Activated CD8-positive, alpha-beta memory T cell treated with anti-CD3 and anti-CD28 coated beads, Interleukin-2, amount 50 U/mL, for 1 hour (primary cell): Measurements from ENCODE around the gene CACNB2.
"Not testable (repeated sequence)": the region's sequence is repeated elsewhere in the genome, so short reads cannot be mapped to it uniquely, and the experiment has no call there.

Source experiments
- DNase-seq: peaks from one replicate; pipeline ENCODE4 v3.0.0-alpha.2; 2020; ENCODE audit errors: extremely low read depth

CACNB2 gene

GRCh38 chr10:18144928-18145327 lies 4.7 kb downstream of the CACNB2 start:
- DNase-seq: no peak

DNA sequence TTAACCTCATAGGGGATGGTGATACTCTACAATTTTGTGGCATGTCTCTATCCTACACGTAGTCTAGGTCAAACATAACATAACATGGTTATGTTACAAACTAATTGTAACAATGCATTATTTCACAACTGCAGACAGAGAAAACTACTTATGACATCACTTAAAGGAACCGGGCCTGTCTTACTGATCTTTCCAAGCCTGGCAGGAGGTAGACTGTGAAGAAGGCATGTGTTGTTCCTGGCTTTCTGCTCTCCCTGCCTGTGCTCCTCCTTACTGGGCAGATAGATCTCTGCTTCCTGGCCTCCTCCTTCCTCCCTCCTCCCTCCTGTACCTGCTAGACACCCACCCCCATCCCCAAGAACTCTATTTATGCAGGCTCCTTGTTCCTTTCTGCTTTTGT lies 5.4 kb downstream of the CACNB2 start:
- no peak for DNase-seq

DNA sequence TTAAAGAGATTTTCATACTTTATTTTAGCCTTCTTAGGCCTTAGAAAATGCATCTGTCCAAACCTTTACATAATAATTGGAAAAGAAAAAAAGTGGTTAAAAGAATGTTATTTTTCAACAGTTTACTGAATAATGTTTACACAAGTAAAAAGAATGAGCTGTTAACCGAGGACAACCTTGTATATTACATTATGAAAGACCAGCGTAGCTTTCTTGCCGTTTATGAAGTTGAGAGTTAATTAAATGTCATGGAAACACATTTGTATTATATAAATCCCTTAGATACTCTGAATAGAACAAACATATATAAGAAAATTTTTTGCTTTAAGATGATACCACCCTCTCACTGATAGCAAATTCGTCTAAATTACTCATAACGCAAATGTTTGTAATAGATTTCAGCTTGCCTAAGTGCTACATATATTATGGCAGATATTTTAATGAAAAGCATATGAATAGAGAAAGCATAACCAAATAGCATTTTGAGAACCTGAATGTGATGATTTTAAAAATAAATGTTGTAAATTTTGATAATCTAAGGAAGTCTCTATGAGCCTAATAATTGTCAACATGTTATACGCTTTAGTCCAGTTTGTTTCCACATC lies 9.1 kb downstream of the CACNB2 start:
- no peak for DNase-seq

DNA sequence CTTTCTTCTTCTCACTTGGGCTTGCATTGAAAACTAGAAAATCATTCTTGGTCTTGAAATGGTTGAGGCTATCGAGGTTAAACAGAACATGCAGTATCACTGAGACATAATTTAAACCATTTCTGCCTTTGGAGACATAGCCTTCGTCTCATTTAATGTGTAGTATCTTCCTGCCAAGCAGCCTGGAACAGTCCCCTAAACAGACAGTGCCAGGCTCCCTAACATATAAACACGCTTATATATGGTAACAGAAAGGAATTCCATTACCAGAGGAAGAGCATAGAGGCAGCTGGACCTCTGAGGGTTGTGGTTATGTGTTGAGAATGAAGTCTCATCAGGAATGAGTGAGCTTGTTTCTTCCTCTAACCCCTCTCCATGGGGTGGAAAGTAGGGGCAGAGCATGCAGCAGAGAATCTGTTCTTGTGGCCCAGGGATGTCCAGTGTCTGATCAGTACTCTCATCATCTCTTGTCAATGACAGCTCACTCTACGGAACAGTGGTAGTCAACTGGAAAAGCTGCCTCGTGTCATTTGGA lies 11.2 kb downstream of the CACNB2 start:
- no peak for DNase-seq

DNA sequence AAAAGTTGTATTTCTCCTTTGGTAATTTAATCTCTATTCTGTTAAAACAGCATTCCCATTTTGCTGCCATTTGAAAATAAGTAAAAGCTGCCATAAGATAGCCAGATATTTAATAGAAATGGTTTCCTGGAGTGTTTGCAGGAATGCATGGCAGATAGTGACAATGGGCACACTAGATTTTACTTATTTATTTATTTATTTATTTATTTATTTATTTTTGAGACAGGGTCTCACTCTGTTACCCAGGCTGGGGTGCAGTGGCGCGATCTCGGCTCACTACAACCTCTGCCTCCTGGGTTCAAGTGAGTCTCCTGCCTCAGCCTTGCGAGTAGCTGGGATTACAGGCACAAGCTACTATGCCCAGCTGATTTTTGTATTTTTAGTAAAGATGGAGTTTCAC lies 13.2 kb downstream of the CACNB2 start:
- not testable (repeated sequence) for DNase-seq

- no peak for DNase-seq
These were observed 15.1 kb downstream of the CACNB2 start for GRCh38 chr10:18155321-18155720.

- DNase-seq: not testable (repeated sequence)
These were observed 16.6 kb downstream of the CACNB2 start for GRCh38 chr10:18156797-18157196.

GRCh38 chr10:18157881-18158280 lies 17.7 kb downstream of the CACNB2 start:
- no peak for DNase-seq

- DNase-seq: no peak
These were observed 18.6 kb downstream of the CACNB2 start for GRCh38 chr10:18158773-18159265.

- no peak for DNase-seq
These were observed 19.3 kb downstream of the CACNB2 start for GRCh38 chr10:18159557-18159956.

- DNase-seq: no peak
These were observed 21.9 kb downstream of the CACNB2 start for GRCh38 chr10:18162021-18162627.

- no peak for DNase-seq
These were observed 23.9 kb downstream of the CACNB2 start for GRCh38 chr10:18164093-18164492.

- DNase-seq: no peak
These were observed 24.6 kb downstream of the CACNB2 start for GRCh38 chr10:18164748-18165361.

- no peak for DNase-seq
These were observed 38.7 kb downstream of the CACNB2 start for GRCh38 chr10:18178854-18179483.

GRCh38 chr10:18179891-18180290 lies 39.7 kb downstream of the CACNB2 start:
- no peak for DNase-seq

DNA sequence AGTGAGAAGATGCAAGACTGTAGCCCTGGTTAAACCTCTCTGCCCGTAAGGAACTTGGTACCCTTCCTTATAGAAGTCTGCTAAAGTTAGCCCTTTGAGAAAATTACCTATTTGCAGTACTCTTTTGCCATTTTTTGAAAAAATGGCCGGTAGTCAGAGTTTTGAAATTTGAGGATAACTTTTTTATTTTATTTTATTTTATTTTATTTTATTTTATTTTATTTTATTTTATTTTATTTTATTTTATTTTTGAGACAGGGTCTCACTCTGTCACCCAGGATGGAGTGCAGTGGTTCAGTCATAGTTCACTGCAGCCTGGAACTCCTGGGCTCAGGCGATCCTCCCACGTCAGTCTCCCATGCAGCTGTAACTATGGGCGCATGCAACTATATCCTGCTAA lies 41.2 kb downstream of the CACNB2 start:
- DNase-seq: not testable (repeated sequence)

- no peak for DNase-seq
These were observed 45.4 kb downstream of the CACNB2 start for GRCh38 chr10:18185621-18186020.

DNA sequence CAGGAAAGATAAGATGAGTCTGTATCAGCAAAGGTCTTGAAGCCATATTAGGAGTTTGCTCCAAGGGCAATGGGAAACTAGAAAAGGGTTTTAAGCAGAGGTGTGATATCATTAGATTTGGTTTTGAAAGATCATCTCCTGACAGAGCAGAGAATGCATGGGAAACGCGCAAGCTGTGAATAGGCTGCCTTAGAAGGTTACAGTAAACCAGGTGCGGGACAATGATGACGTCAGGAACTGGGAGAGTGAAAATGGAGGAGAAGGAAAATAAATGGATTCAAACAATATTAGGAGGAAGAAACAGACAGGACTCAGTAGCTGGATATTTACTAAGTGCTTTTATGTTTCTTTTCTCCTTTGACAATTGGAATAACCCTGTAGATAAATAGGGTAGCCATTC lies 50.6 kb downstream of the CACNB2 start:
- no peak for DNase-seq

DNA sequence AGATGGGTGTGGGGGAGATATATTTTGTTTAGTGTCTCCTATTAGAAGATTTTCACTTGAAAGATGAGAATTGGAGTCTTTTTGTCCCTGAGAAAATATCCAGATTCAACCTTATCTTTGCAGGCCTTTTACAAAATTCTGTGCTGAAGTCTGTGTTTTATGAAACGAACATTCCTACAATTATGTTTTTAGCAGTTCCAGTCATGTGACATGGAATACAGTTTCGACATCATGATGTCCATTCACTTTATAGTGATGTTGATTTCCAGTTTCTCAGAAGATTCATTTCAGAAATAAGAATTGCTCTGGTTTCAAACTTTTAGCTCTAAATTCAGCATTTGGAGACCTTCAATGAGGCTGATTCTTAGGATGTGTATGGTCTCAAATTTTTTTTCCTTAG lies 54.4 kb downstream of the CACNB2 start:
- DNase-seq: no peak

GRCh38 chr10:18195060-18195799 lies 55.0 kb downstream of the CACNB2 start:
- DNase-seq: no peak

- DNase-seq: no peak
These were observed 56.8 kb downstream of the CACNB2 start for GRCh38 chr10:18196806-18197550.
